Measurements from ENCODE around the gene NFIX.
"Not testable (repeated sequence)": the region's sequence is repeated elsewhere in the genome, so short reads cannot be mapped to it uniquely, and the experiment has no call there.

Gene NFIX

GRCh38 chr19:12994701-12995595, at the start of gene NFIX:
Gene NFIX, plus strand, starts transcription at chr19:12995475. Its CDS starts 363 bp downstream, at chr19:12995838.
- Histone ChIP-seq H3K4me3 (ENCODE audit: low read length) (peak within 1 kb of the TSS; percentile 91), H3K4me1 (ENCODE audit: control insufficient read depth, insufficient read depth, low read length) (peaks cover 19% of the 10 kb centered on the region), H3K36me3 (ENCODE audit: control insufficient read depth, insufficient read depth, low read length) (peaks cover 8% of the 10 kb centered on the region), H3K27ac (ENCODE audit: low read depth, low read length) (peak within 1 kb of the TSS; percentile 92), H3K9ac (ENCODE audit: low read length) (peak within 1 kb of the TSS; percentile 91), H3K27me3 (ENCODE audit: control insufficient read depth, insufficient read depth, low read length) (peaks cover 3% of the 10 kb centered on the region)

- peak within 1 kb of the TSS; percentile 81 for H3K4me3 ChIP-seq (ENCODE audit: low read length)
- H3K27ac ChIP-seq (ENCODE audit: low read depth, low read length): peak within 1 kb of the TSS; percentile 84
- no peaks in the 10 kb centered on the region for H3K27me3 ChIP-seq (ENCODE audit: control insufficient read depth, insufficient read depth, low read length)
- peak within 1 kb of the TSS; percentile 38 for H3K9ac ChIP-seq (ENCODE audit: low read length)
- H3K36me3 ChIP-seq (ENCODE audit: control insufficient read depth, insufficient read depth, low read length): peaks cover 44% of the 10 kb centered on the region
- peaks cover 11% of the 10 kb centered on the region for H3K4me1 ChIP-seq (ENCODE audit: control insufficient read depth, insufficient read depth, low read length)
These were observed 49.7 kb upstream of the NFIX start, which contains the start of gene RAD23A for GRCh38 chr19:12945479-12946091. Gene RAD23A, plus strand, starts transcription at chr19:12945862. Its CDS starts 87 bp downstream, at chr19:12945949.

GRCh38 chr19:12946092-12946721, 49.1 kb upstream of the NFIX start:
- Histone ChIP-seq H3K4me3 (ENCODE audit: low read length) (peak overlapping the region; percentile 81), H3K4me1 (ENCODE audit: control insufficient read depth, insufficient read depth, low read length) (peaks cover 11% of the 10 kb centered on the region), H3K27ac (ENCODE audit: low read depth, low read length) (peak overlapping the region; percentile 84), H3K9ac (ENCODE audit: low read length) (peak overlapping the region; percentile 38), H3K36me3 (ENCODE audit: control insufficient read depth, insufficient read depth, low read length) (peaks cover 40% of the 10 kb centered on the region), H3K27me3 (ENCODE audit: control insufficient read depth, insufficient read depth, low read length) (no peaks in the 10 kb centered on the region)

GRCh38 chr19:12946731-12947496, 48.4 kb upstream of the NFIX start:
- Histone ChIP-seq H3K36me3 (ENCODE audit: control insufficient read depth, insufficient read depth, low read length) (peaks cover 41% of the 10 kb centered on the region), H3K9ac (ENCODE audit: low read length) (no peak overlapping the region), H3K27ac (ENCODE audit: low read depth, low read length) (peak overlapping the region; percentile 84), H3K4me1 (ENCODE audit: control insufficient read depth, insufficient read depth, low read length) (peaks cover 11% of the 10 kb centered on the region), H3K27me3 (ENCODE audit: control insufficient read depth, insufficient read depth, low read length) (no peaks in the 10 kb centered on the region), H3K4me3 (ENCODE audit: low read length) (peak overlapping the region; percentile 81)

- Histone ChIP-seq H3K4me1 (ENCODE audit: control insufficient read depth, insufficient read depth, low read length) (peaks cover 11% of the 10 kb centered on the region), H3K27me3 (ENCODE audit: control insufficient read depth, insufficient read depth, low read length) (no peaks in the 10 kb centered on the region), H3K27ac (ENCODE audit: low read depth, low read length) (no peak overlapping the region), H3K9ac (ENCODE audit: low read length) (no peak overlapping the region), H3K4me3 (ENCODE audit: low read length) (no peak overlapping the region), H3K36me3 (ENCODE audit: control insufficient read depth, insufficient read depth, low read length) (peaks cover 34% of the 10 kb centered on the region)
These were observed 47.3 kb upstream of the NFIX start for GRCh38 chr19:12947702-12948611.

- Histone ChIP-seq H3K27me3 (ENCODE audit: control insufficient read depth, insufficient read depth, low read length) (no peaks in the 10 kb centered on the region), H3K27ac (ENCODE audit: low read depth, low read length) (no peak overlapping the region), H3K36me3 (ENCODE audit: control insufficient read depth, insufficient read depth, low read length) (peaks cover 33% of the 10 kb centered on the region), H3K9ac (ENCODE audit: low read length) (no peak overlapping the region), H3K4me1 (ENCODE audit: control insufficient read depth, insufficient read depth, low read length) (peaks cover 8% of the 10 kb centered on the region), H3K4me3 (ENCODE audit: low read length) (no peak overlapping the region)
These were observed 46.5 kb upstream of the NFIX start for GRCh38 chr19:12948612-12949362.

- Histone ChIP-seq H3K27ac (ENCODE audit: low read depth, low read length) (no peak overlapping the region), H3K36me3 (ENCODE audit: control insufficient read depth, insufficient read depth, low read length) (peaks cover 32% of the 10 kb centered on the region), H3K4me3 (ENCODE audit: low read length) (no peak overlapping the region), H3K27me3 (ENCODE audit: control insufficient read depth, insufficient read depth, low read length) (no peaks in the 10 kb centered on the region), H3K9ac (ENCODE audit: low read length) (no peak overlapping the region), H3K4me1 (ENCODE audit: control insufficient read depth, insufficient read depth, low read length) (peaks cover 8% of the 10 kb centered on the region)
These were observed 45.7 kb upstream of the NFIX start for GRCh38 chr19:12949363-12950283.

- H3K4me1 ChIP-seq (ENCODE audit: control insufficient read depth, insufficient read depth, low read length); H3K9ac ChIP-seq (ENCODE audit: low read length); H3K27me3 ChIP-seq (ENCODE audit: control insufficient read depth, insufficient read depth, low read length); H3K4me3 ChIP-seq (ENCODE audit: low read length); H3K27ac ChIP-seq (ENCODE audit: low read depth, low read length): not testable (repeated sequence)
- H3K36me3 ChIP-seq (ENCODE audit: control insufficient read depth, insufficient read depth, low read length): peaks cover 32% of the 10 kb centered on the region
These were observed 43.2 kb upstream of the NFIX start for GRCh38 chr19:12952050-12952449.

GRCh38 chr19:12952488-12953137, 42.7 kb upstream of the NFIX start:
- Histone ChIP-seq H3K4me3 (ENCODE audit: low read length) (no peak overlapping the region), H3K36me3 (ENCODE audit: control insufficient read depth, insufficient read depth, low read length) (peaks cover 30% of the 10 kb centered on the region), H3K27me3 (ENCODE audit: control insufficient read depth, insufficient read depth, low read length) (no peaks in the 10 kb centered on the region), H3K4me1 (ENCODE audit: control insufficient read depth, insufficient read depth, low read length) (no peaks in the 10 kb centered on the region), H3K9ac (ENCODE audit: low read length) (no peak overlapping the region), H3K27ac (ENCODE audit: low read depth, low read length) (no peak overlapping the region)
